Measurements from ENCODE around the gene AFF1.
"Not testable (repeated sequence)": the region's sequence is repeated elsewhere in the genome, so short reads cannot be mapped to it uniquely, and the experiment has no call there.

The AFF1 gene

DNA sequence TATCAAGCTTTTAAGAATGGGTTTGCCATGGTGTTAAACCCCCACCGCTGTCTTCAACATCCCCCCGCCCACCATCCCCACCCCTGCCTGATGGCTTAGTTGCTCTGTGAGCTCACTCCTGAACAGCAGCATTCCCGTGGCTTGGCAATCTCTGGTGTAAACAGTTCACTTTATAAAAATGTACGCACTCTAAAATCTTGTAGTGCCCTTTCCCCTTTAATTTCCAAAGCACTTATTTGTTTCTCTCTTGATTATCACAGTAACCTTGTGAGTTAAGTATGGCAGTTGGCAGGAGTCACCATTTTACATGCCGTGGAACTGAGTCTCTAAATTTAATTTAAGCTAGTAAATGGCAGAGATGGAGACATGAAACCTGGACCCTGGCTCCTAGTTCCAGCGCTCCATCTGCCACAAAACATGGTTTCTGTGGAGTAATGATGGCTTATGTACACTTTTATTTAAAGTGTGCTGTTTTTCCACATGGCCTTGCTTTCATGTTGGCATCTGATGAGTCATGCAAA, 123.1 kb downstream of the AFF1 start:
- no peak for DNase-seq (ENCODE audit: low read depth)

DNA sequence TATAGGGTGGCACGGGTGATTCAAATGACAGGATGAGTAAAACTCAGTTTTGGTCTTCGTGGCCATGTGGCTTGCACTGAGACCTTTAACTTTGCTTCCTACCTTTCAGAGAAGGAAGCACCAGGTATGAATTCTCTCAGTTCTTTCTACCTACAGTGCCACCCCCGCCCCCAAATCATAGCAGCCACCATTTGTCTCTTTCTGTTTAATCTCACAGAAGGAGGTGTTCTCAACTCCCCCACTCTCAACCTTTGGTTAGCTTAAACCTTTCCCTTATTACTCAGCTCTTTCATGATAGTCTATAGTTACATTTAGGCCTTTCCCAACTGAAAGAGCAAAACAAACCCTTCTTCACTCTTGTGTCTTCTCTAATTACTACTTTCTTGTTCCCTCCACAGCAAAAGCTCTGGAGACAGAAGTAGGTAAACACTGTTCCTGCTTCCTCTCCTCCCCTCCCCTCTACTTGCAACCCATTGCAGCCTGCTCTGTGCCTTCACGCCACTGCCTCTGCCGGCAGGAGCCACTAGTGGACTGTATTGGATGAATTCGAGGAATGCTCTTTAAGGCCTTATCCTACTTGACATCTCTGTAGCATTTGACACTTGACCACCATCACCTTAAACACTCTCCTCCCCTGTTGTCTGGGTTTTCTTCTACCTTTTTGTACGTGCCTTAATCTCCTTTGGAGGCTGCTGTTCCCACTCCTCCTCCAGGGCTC, 123.7 kb downstream of the AFF1 start:
- peak; percentile 6 for DNase-seq (ENCODE audit: low read depth)

DNA sequence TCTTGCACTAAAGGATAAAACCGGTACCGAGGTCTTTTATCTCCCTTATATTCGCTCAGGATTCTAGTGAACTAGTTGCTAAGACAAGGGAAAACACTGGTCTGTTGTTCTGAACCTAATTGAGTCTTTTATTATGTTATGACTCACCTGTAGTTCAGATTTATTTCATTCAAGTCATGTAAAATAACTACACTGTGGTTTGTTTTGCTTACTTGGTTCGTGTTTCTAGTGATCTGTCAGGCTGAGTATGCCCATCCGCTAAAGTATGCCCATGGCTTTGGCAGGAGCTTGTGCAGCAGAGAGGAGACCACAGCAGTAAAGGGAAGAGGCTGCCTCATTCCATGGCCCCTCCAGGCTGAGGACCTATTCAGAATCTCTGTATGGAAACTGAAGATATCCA, 126.1 kb downstream of the AFF1 start:
- no peak for DNase-seq (ENCODE audit: low read depth)

DNA sequence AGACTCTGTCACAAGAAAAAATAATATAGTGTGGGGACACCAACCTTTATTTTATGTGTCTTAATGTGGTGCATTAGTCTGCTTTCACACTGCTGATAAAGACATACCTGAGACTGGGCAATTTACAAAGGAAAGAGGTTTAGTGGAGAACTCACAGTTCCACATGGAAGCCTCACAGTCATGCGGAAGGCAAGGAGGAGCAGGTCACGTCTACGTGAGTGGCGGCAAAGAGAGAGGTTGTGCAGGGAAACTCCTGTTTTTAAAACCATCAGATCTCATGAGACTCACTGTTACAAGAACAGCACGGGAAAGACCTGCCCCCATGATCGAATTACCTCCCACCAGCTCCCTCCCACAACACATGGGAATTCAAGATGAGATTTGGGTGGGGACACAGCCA, 130.2 kb downstream of the AFF1 start:
- no peak for DNase-seq (ENCODE audit: low read depth)

DNA sequence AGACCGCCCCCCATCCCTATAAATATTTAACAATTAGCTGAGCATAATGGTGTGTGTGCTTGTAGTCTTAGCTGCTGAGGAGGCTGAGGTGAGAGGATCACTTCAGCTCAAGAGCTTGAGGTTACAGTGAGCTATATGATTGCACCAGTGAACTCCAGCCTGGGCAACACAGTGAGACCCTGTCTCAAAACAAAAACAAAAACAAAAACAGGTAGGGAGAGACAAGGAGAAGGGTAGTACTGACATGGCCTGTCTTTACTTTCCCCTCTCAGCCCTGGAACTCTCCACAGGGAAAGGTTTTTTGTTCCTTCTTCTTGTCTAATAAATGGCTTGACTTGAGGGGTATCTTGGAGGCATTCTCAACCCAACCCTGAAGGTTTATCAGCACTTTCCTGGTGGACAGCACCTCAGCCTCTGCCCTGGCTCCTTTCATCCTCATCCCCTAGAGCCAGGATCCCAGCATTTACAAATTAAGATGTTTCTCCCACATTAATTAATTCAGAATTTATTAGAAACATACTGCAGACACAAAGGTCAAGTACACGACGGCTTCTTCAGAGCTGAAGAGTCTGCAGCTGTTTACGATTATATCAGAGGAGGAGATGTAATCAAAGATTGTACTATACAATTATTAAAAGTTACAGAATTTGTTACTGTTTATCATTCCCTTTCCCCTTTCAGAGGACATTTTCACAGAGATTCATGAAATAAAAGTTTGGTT, 131.8 kb downstream of the AFF1 start:
- no peak for DNase-seq (ENCODE audit: low read depth)

DNA sequence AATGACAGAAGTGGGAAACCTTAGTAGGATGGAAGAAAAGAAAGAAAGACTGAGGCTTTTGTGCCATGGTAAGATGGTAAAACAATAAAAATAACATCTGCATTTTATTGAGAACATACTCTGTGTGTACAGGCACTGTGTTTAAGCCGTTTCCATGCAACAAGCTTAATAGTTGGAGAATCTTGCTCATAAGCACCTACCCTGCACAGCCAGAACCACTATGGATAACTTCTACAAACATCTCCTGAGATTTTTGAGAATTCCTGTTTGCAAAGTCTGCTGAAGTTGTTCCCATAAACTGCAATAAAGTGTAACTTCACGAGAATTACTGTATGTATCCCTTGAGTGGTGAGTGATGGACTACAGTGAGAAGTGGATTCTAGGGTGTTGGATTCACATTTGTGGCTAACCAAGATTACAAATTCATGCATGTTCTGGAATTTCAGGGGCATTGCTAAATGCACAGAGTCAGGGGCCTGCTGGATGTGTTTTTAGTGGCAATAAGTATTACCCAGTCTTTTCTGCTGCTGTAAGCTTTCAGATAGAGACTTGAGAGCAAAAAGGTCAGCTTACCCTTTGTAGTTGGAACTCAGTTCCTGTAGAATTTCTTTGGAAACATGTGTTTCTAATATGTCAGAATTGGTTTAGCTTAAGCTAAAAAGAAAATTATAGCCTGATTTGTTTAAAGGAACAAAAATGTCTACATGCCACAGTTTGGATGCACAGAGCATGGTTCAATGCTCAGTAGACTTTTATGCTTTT, 132.5 kb downstream of the AFF1 start:
- no peak for DNase-seq (ENCODE audit: low read depth)

DNA sequence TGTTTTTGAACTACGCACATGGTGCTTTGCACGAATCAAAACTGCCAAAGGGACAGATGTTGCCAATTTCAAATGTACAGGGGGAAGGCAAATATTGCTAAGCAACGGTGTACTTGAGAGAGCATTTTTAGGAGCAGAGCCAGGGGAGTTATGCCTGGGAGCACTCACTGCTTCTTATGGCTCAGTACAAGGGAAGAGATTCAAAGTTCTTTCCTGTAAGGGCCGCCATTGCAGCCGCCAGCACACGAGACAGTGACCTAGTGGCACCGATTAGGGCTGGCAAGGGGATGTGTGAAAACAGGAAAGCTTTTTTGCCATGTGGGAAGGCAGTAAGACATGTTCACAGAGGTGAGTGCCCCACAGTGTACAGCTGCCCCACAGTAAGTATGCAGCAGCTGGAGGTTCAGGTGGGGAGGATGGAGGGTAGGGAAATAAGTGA, 133.8 kb downstream of the AFF1 start:
- no peak for DNase-seq (ENCODE audit: low read depth)

DNA sequence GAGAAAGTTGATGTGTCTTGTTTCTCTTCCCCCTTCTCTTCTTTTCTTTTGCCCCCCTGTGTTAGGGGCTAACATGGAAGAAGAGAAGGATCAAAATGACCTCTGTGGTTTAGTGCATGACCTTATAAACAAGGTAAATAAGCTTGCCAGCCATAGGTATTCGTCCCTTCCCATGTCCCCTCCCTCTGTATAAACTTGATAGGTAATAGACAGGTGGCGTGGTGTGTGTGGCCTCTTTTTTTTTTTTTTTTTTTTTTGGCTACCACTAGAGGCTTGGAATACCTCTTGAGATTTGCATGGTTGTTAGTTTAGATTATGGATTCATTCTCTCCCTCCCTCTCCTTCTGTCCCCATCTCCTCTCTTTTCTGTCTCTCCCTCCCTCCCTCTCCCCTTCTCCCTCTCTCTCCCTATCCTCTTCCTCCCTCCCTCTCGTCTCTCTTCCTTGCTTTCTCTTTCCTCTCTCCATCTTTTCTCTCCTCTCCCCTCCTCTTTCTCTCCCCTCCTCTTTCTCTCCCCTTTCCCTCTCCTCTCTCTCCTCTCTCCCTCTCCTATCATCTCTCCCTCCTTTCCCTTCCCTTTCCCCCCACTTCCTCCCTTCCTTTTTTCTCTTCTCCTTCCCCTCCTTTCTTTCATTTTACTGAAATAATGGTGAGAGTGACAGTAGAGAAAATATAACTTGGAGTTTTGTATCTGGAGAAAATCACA, 134.4 kb downstream of the AFF1 start:
- DNase-seq (ENCODE audit: low read depth), result no peak

DNA sequence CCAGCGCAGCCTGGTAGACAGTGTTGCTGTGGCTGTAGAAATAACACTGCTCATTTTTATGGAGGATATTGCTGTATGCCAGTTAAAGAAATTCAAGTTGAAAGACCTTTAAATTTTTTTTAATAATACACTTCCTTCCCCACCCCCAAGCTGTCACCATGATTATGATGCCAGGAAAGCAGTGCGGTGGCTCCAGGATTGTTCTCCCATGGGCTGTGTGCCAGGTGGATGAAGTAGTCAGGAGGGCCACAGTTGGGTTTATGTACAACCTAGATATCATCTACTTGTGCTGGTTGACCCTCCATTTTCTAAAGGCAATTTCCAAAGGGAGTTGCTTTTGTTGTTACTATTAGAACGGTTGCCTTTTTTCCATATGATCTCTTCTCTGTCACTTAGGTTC, 136.6 kb downstream of the AFF1 start:
- no peak for DNase-seq (ENCODE audit: low read depth)

DNA sequence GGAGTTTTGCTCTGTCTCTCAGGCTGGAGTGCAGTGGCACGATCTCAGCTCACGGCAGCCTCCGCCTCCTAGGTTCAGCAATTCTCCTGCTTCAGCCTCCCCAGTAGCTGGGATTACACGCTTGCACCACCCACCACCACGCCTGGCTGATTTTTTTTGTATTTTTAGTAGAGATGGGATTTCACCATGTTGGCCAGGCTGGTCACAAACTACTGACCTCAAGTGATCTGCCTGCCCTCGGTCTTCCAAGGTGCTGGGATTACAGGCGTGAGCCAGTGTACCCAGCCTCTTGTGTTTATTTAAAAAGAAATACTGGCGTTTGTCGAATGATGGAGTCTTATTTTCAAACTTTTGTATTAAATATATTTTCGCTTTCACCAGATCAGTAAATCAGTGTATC, 137.7 kb downstream of the AFF1 start:
- DNase-seq (ENCODE audit: low read depth), result not testable (repeated sequence)

DNA sequence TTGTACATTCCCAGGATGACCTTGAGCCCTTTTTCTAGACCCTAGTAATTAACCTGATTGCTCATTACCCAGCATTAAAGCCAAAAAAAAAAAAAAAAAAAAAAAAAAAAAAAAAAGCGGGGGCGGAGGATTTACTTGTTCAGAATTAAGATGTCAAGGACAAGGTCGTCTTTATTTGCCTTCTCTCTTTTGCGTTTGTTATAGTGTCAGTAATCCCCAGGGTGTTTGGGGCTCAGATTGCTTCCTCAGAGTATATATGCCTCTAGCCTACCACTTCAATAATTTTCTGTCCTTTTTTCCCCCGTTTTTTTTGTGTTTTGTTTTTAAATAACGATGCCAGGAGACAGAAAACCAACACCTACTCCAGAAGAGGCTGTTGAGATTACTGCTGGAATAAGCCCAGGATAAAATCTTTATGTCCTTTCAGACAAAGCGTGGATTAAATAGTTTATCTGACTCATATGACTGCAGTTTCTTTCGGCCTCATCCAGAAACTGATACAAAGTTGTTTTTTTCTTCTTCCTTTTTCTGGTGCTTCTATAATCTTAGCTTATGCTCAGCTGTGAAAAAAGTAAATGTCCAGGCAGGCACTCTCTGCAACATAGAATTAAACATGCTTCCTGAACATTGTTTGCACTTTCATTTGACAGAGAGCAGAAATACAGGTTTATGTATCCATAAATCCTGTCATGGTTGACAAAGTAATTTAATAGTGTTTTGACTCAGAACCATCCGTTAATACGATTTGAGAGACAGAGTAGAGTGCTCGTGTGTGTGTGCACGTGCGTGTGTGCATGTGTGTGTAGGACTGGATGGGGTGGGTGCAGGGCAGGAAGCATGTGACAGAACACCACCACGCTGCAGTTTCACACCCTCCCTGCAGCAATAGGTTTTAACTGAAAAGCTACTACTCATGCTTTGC, 138.6 kb downstream of the AFF1 start:
- peak; percentile 5 for DNase-seq (ENCODE audit: low read depth)

DNA sequence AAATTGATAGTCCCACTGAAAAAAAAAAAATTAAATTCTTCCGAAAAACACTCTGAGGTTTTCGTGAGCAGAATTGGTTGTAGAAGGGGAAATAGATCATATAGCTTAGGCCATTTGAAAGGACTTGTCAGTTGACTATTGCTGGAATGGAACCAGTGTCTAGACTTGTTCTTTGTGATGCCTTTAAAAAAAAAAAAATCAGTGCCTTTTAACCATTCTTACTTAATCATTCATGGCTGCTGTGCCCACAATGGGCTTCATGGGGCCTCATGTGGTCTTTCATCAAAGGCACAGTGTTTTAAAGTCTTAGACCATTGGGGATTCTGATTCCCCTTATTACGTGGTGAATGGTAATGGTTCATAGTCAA, 139.3 kb downstream of the AFF1 start:
- no peak for DNase-seq (ENCODE audit: low read depth)

DNA sequence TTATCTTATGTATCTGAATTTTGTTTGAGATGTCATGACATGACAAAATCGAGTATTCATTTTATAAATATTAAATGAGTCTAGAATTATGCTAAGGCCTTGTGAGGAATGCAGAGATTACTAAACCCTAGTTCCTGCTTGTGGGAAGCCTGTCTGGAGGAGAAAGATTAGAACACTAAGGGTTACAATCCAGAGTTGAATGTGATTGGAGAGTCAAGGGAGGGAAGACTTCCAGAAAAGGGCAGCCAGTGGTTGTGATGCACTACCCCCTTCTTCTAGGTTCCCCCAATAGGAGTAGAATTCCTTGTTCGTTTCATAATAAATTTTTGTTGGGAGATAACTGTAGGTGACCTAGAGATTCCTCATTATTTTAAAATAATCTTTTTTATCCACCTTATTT, 141.1 kb downstream of the AFF1 start:
- DNase-seq (ENCODE audit: low read depth), result no peak

DNA sequence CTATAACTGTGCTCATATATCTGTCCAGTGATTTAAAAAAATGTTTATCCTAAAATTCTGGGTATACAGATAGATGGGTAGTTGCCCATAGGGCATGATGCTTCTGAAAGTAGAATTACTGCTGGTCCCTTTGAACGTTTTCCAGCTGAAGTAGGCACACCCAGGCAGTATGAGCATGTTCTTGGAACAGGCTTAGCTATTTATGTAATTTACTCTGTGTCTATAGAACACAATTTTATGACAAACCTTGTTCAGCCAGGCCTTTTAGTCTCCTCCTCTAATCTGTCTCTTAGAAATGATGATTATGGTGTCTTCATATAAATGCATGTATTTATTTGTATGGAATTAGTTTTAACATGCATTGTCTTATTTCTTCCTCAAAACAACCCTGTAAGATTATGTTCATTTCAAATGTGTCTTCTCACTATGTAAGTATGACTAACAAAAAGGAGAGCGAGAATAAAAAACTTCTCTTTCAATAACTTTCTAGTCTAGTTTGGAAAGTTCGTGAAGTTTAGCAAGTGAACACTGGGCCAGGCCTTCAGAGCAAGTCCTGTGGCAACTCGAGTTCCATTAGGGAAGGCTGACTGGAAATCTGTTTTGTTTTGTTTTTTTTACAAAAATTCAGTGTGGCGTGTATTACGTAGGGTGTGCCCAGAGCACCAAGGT, 142.0 kb downstream of the AFF1 start:
- DNase-seq (ENCODE audit: low read depth), result no peak

DNA sequence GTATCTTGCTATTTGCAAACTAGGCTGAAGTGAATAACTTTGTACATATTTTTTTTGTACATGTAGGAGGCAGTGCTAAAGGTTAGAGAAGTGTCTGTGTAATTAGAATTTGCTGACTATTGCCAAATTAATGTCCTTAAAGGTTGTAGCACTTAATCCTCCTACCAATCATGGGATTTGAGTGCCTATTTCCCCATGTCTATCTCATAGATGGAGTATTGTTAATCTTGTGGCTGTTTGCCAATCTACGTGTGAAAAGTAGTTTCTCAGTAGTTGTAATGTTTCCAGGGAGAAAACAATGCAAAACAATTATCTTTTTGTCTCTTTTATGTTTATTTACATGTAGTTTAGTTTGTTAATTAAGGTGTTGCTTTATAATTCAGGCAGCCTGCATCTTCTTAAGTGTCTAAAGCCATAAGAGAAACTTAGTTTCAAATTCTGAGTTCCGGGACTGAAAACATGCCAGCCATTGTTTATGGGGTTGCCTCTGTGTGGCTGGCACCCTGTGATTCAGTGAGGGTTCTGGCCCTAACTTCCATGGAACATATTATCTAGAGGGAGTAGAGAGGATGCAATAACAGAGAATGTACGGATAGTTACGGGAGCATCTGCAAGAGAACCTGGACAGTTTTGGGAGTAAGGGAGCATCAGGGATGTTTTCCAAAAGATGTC, 143.2 kb downstream of the AFF1 start:
- DNase-seq (ENCODE audit: low read depth), result no peak

DNA sequence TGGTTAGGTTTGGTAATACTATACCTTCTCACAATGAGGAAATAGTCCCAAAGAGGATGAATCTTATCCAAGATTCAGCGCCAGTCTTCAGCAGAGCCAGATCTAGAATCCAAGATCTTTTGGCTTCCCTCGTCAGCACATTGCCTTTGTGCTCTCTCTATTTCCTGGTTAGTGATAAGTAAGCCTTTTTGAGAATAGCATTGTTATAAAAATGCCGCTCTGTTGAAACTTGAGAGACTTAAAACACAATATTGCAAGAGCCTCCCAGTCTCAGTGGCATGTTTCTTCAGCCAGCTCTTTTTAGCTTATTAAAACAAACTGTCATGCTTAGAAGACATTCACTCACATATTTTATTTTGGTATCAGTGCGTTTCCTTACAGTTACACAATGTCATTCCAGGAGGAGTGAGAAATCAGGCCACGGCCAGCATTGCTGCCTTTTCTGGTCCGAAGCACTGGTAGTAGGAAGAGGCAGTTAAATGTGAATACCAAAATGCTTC, 144.2 kb downstream of the AFF1 start:
- DNase-seq (ENCODE audit: low read depth), result no peak

DNA sequence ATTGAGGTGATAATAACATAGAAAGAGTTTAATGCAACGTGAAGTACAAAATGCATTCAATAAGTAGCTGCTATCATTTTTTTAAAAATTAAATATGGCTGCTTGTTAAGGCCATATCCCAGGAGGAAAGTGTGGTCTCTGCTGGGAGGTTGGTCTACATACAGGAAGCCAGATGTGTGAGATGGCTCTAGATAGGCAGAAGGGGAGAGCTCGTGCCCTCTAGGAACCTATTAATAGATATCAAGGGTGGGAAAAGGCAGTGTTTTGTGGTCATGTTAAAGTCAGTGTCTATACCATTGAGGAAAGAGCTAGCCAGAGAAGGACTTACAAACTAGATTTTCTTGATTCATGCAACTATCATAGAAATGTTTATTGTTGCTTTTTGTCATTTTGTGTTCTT, 145.2 kb downstream of the AFF1 start:
- DNase-seq (ENCODE audit: low read depth), result no peak

DNA sequence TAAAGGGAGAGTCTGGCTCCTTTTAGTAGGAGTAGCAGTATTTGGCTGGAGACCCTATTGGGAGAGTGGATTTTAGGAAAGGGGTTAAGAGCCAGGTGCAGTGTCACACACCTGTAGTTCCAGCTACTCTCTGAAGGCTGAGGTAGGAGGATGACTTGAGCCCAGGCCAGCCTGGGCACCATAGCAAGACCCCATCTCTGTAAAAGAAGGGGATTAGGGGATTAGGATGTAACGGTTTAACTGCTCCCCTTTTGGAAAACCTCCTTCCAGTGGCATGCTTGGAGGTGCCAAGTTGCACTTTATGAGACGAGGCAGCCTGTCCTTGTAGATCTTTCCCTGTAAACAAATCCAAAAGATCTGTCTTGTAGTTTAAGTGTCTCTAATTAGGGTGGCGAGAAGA, 145.7 kb downstream of the AFF1 start:
- no peak for DNase-seq (ENCODE audit: low read depth)

DNA sequence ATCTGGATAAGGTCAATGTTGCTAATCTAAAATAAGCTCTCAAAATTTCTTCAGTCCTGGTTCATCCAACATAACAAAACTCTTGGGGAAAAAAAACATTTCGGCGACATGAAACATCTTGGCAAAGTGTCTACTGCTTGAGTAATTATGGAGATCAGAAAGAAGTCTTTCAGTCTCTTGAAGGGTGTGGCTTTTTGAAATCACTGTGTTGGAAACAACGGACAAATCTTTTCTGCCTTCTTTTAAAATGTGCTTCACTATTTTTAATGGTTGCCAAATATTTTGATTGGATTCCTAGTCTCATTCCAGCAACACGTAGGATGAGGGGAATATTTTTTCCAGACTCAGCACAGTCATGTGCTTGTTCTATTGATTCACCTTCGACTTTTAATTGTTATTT, 147.0 kb downstream of the AFF1 start:
- DNase-seq (ENCODE audit: low read depth), result no peak

DNA sequence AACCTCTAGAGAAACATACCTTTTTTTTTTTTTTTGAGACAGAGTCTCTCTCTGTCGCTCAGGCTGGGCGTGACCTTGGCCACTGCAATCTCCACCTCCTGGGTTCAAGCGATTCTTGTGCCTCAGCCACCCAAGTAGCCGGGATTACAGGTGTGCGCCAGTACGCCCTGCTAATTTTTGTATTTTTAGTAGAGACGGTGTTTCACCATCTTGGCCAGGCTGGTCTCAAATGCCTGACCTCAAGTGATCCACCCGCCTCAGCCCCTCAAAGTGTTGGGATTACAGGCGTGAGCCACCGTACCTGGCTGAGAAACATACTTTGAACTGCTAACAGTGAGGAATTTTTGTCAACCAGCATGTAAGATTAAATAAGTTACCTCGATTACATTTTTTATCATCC, 150.9 kb downstream of the AFF1 start:
- DNase-seq (ENCODE audit: low read depth), result not testable (repeated sequence)

All from stimulated activated CD8-positive, alpha-beta memory T cell treated with anti-CD3 and anti-CD28 coated beads, Interleukin-12 subunit alpha, Interleukin-12 subunit beta, amount 100 ng/mL, for 1 hour (primary cell).